Measurements from ENCODE around the gene WTAP. TPM values are rescaled to one million over a fixed set of nuclear protein-coding genes. Genes with fewer than 3 reads are reported as not detected.

Gene WTAP
- total and polyA plus RNA-seq, 2 of the 4 experiments (the other 2 are of a cell fraction), result 30.2 to 92.3 TPM

- no TSS peak for BruUV-seq (replicated peaks)
- in situ Hi-C loops (cut with MboI; ENCODE audit: low sequenced_read_pairs), result no loop called here
These were observed 26.0 kb downstream of the WTAP start for GRCh38 chr6:159753081-159753872.

More at GRCh38 chr6:159753081-159753872, 26.0 kb downstream of the WTAP start:
- Histone ChIP-seq H3K4me1 (ENCODE audit: control insufficient read depth, insufficient read depth, low read length) (no peaks in the 10 kb centered on the region; the same call in 1 of the 2 replicates), H2AFZ (replicated peaks; ENCODE audit: low read length, poor library complexity) (no peak overlapping the region), H3K23ac (ENCODE audit: low read depth, low read length) (no peak overlapping the region), H3K14ac (replicated peaks; ENCODE audit: low read depth, low read length) (no peak overlapping the region), H3K36me3 (ENCODE audit: control insufficient read depth, insufficient read depth, low read length) (peaks cover 40% of the 10 kb centered on the region), H3K4ac (ENCODE audit: low read depth, low read length) (no peak overlapping the region), H4K91ac (ENCODE audit: insufficient read depth, low read depth, low read length) (no peak overlapping the region), H3K4me2 (ENCODE audit: low read depth, low read length) (no peak overlapping the region), H4K20me1 (ENCODE audit: insufficient read depth, low read length) (peaks cover 10% of the 10 kb centered on the region), H3K18ac (ENCODE audit: low read depth, low read length) (no peak overlapping the region), H3K27me3 (ENCODE audit: control insufficient read depth, insufficient read depth, low read length) (no peaks in the 10 kb centered on the region), H2BK15ac (ENCODE audit: low read depth, low read length) (no peak overlapping the region), H3K4me3 (ENCODE audit: insufficient read depth, low read depth, low read length) (no peak overlapping the region), H4K5ac (ENCODE audit: low read depth, low read length) (no peak overlapping the region), H4K8ac (ENCODE audit: low read depth in 2 of 2, low read length in 2 of 2) (no peak overlapping the region), H3K9me1 (ENCODE audit: insufficient read depth, low read length) (peaks cover 6% of the 10 kb centered on the region), H2BK120ac (ENCODE audit: low read depth, low read length) (no peak overlapping the region), H3K9me3 (ENCODE audit: control insufficient read depth, insufficient read depth, low read length) (no peaks in the 10 kb centered on the region), H3K9ac (ENCODE audit: low read depth, low read length) (no peak overlapping the region), H2BK20ac (ENCODE audit: low read depth, low read length) (no peak overlapping the region), H2AK9ac (replicated peaks; ENCODE audit: low read depth, low read length, poor library complexity) (no peak overlapping the region), H2BK5ac (ENCODE audit: low read depth, low read length, poor library complexity, severe bottlenecking) (no peak overlapping the region), H3K56ac (ENCODE audit: extremely low read depth, insufficient read depth, low read length) (no peak overlapping the region), H3K27ac (ENCODE audit: insufficient read depth, low read length) (no peak overlapping the region), H2AK5ac (ENCODE audit: low read depth, low read length) (no peak overlapping the region), H3K79me1 (ENCODE audit: low read depth in 1 of 2, low read length in 2 of 2) (peaks cover 24 to 29% of the 10 kb centered on the region in 2 experiments)
- POLR2A ChIA-PET (ENCODE audit: unreplicated experiment), result no interaction called here
- TF ChIP-seq CEBPB (IDR thresholded peaks at IDR 0.05; ENCODE audit: low read depth, low read length) (peak; percentile 72), MAFK (IDR thresholded peaks at IDR 0.05; ENCODE audit: low read depth, low read length) (peak; percentile 63), FOS (IDR thresholded peaks at IDR 0.05; ENCODE audit: low read depth, low read length) (no peak)
- CTCF ChIA-PET, result no interaction called here
- dilution Hi-C loops (cut with HindIII; ENCODE audit: low sequenced_read_pairs, unreplicated experiment), result no loop called here
- no peak for DNase-seq
- 82% methylated on average over 3 of the region's 6 CpGs; no CpG with 5 or more reads in 1 of the 2 experiments for WGBS, 2 experiments (ENCODE audit: extremely low coverage in 2 of 2, insufficient read length in 1 of 2)
- ATAC-seq (ENCODE audit: low read depth), result no peak
- intact Hi-C loops (cut with micrococcal nuclease), result no loop called here
